H9 (cell line): ENCODE data around the gene MAN1A1. TPM values are rescaled to one million over a fixed set of nuclear protein-coding genes. Genes with fewer than 3 reads are reported as not detected.

Experiments
- DNase-seq: peaks from one replicate; pipeline ENCODE4 v3.0.0-alpha.2; 2017
- H2AFZ ChIP-seq: one replicate; pipeline ENCODE4 v1.6.1; 2013; ENCODE audit warnings: mild to moderate bottlenecking, low read length, control low read depth, moderate library complexity
- H2AK5ac ChIP-seq: 2 replicates; pipeline ENCODE4 v1.6.1; 2013; ENCODE audit warnings: low read length, control low read depth, mixed read lengths; ENCODE audit not compliant: insufficient read length
- H2BK120ac ChIP-seq: one replicate; pipeline ENCODE4 v1.6.1; 2013; ENCODE audit warnings: low read depth, mild to moderate bottlenecking, low read length, control low read depth, inconsistent platforms; ENCODE audit not compliant: poor library complexity, severe bottlenecking
- H2BK12ac ChIP-seq: 2 replicates; pipeline ENCODE4 v1.6.1; 2013; ENCODE audit warnings: low read length, control low read depth, mixed read lengths, low read depth; ENCODE audit not compliant: insufficient read length
- H2BK15ac ChIP-seq: 2 replicates; pipeline ENCODE4 v1.6.1; 2013; ENCODE audit warnings: low read depth, low read length, control low read depth
- H2BK20ac ChIP-seq: one replicate; pipeline ENCODE4 v1.6.1; 2013; ENCODE audit warnings: low read depth, mild to moderate bottlenecking, low read length, control low read depth, inconsistent platforms; ENCODE audit not compliant: poor library complexity, severe bottlenecking
- H2BK5ac ChIP-seq: 2 replicates; pipeline ENCODE4 v1.6.1; 2013; ENCODE audit warnings: low read length, control low read depth, mixed read lengths; ENCODE audit not compliant: insufficient read length
- H3K14ac ChIP-seq: 2 replicates; pipeline ENCODE4 v1.6.1; 2013; ENCODE audit warnings: low read length, control low read depth; ENCODE audit not compliant: insufficient read depth
- H3K18ac ChIP-seq: 2 replicates; pipeline ENCODE4 v1.6.1; 2013; ENCODE audit warnings: low read depth, mild to moderate bottlenecking, mixed read lengths, low read length, control low read depth; ENCODE audit not compliant: insufficient read length
- H3K23ac ChIP-seq: 2 replicates; pipeline ENCODE4 v1.6.1; 2013; ENCODE audit warnings: low read length, control low read depth, mixed read lengths, low read depth; ENCODE audit not compliant: insufficient read length
- H3K23me2 ChIP-seq: 2 replicates; pipeline ENCODE4 v1.6.1; 2013; ENCODE audit warnings: low read depth, mild to moderate bottlenecking, mixed read lengths, low read length, control low read depth; ENCODE audit not compliant: insufficient read length, poor library complexity, severe bottlenecking
- H3K27ac ChIP-seq: 2 replicates; pipeline ENCODE4 v1.5.1; 2013; ENCODE audit warnings: low read length, control low read depth, mixed read lengths, low read depth; ENCODE audit not compliant: insufficient read length
- H3K27me3 ChIP-seq: 2 replicates; pipeline ENCODE4 v1.6.1; 2013; ENCODE audit warnings: low read length, control low read depth, inconsistent platforms; ENCODE audit not compliant: insufficient read depth
- H3K4ac ChIP-seq: 2 replicates; pipeline ENCODE4 v1.6.1; 2013; ENCODE audit warnings: low read depth, mild to moderate bottlenecking, control low read depth, inconsistent platforms, low read length, moderate library complexity
- H3K4me1 ChIP-seq: 2 replicates; pipeline ENCODE4 v1.6.1; 2013; ENCODE audit warnings: low read length, control low read depth, inconsistent platforms; ENCODE audit not compliant: insufficient read depth
- H3K4me2 ChIP-seq: 2 replicates; pipeline ENCODE4 v1.6.1; 2013; ENCODE audit warnings: low read length, control low read depth, mixed read lengths; ENCODE audit not compliant: insufficient read length, insufficient read depth
- H3K56ac ChIP-seq: 2 replicates; pipeline ENCODE4 v1.6.1; 2013; ENCODE audit warnings: low read depth, mild to moderate bottlenecking, mixed read lengths, low read length, control low read depth; ENCODE audit not compliant: insufficient read length
- H3K79me1 ChIP-seq: 2 replicates; pipeline ENCODE4 v1.6.1; 2013; ENCODE audit warnings: low read depth, mild to moderate bottlenecking, moderate library complexity, low read length, control low read depth, inconsistent platforms; ENCODE audit not compliant: insufficient read depth, poor library complexity, severe bottlenecking
- H3K79me2 ChIP-seq: 2 replicates; pipeline ENCODE4 v1.6.1; 2013; ENCODE audit warnings: low read length, control low read depth, inconsistent platforms; ENCODE audit not compliant: insufficient read depth
- H3K9ac ChIP-seq: 2 replicates; pipeline ENCODE4 v1.6.1; 2013; ENCODE audit warnings: low read length, control low read depth, mixed read lengths; ENCODE audit not compliant: insufficient read length; ENCODE audit errors: extremely low read depth
- H3K9me3 ChIP-seq: one replicate; pipeline ENCODE4 v1.6.1; 2013; ENCODE audit warnings: low read depth, low read length, inconsistent platforms; ENCODE audit not compliant: control insufficient read depth
- H3T11ph ChIP-seq: one replicate; pipeline ENCODE4 v1.6.1; 2013; ENCODE audit warnings: mild to moderate bottlenecking, low read length, control low read depth, inconsistent platforms
- H4K20me1 ChIP-seq: one replicate; pipeline ENCODE4 v1.6.1; 2013; ENCODE audit not compliant: control insufficient read depth, insufficient read length, insufficient read depth
- H4K5ac ChIP-seq: 2 replicates; pipeline ENCODE4 v1.6.1; 2013; ENCODE audit warnings: low read depth, mild to moderate bottlenecking, mixed read lengths, low read length, control low read depth; ENCODE audit not compliant: insufficient read length
- H4K8ac ChIP-seq: replicated peaks from 2 replicates; pipeline ENCODE4 v1.6.1; 2013; ENCODE audit warnings: low read length, control low read depth, mixed read lengths, low read depth; ENCODE audit not compliant: insufficient read length
- H4K91ac ChIP-seq: 2 replicates; pipeline ENCODE4 v1.6.1; 2013; ENCODE audit warnings: low read depth, mild to moderate bottlenecking, moderate library complexity, mixed read lengths, low read length, control low read depth; ENCODE audit not compliant: insufficient read length
- H3K27ac Mint-ChIP-seq, 3 experiments: 2 replicates in 2 of 3; 3 replicates in 1 of 3; pipeline ENCODE4 v1.8.0; 2020 to 2021; ENCODE audit warnings: mixed read lengths in 3 of 3, mild to moderate bottlenecking in 1 of 3, moderate library complexity in 1 of 3
- H3K27me3 Mint-ChIP-seq: 2 replicates; pipeline ENCODE4 v1.8.0; 2021; ENCODE audit warnings: low read depth, mild to moderate bottlenecking, moderate library complexity, mixed read lengths
- H3K36me3 Mint-ChIP-seq, 3 experiments: 2 replicates in 2 of 3; 3 replicates in 1 of 3; pipeline ENCODE4 v1.8.0; 2020 to 2021; ENCODE audit warnings: low read depth in 3 of 3, mixed read lengths in 3 of 3; ENCODE audit not compliant: insufficient read depth in 1 of 3
- H3K4me1 Mint-ChIP-seq, 2 experiments: 2 replicates each; pipeline ENCODE4 v1.8.0; 2020; ENCODE audit warnings: mixed read lengths in 2 of 2
- H3K4me3 Mint-ChIP-seq, 2 experiments: 2 replicates in 1 of 2; 3 replicates in 1 of 2; pipeline ENCODE4 v1.8.0; 2020 to 2021; ENCODE audit warnings: mild to moderate bottlenecking in 2 of 2, mixed read lengths in 2 of 2, moderate library complexity in 1 of 2
- H3K9me3 Mint-ChIP-seq, 2 experiments: 2 replicates in 1 of 2; 3 replicates in 1 of 2; pipeline ENCODE4 v1.8.0; 2020; ENCODE audit warnings: mild to moderate bottlenecking in 2 of 2, mixed read lengths in 2 of 2, moderate library complexity in 1 of 2
- whole genome bisulfite sequencing: extraction: QIAGEN DNeasy Blood & Tissue Kit; methylation state at CpG from one replicate; pipeline ENCODE4 v1.1.7; 2013; ENCODE audit warnings: missing lambda C conversion rate, low lambda C conversion rate, mixed read lengths; ENCODE audit not compliant: insufficient read length; ENCODE audit errors: extremely low coverage; 5-methylcytosine and 5-hydroxymethylcytosine counted together
- total RNA-seq: library from RNA; stranded (reverse); gene quantifications from 2 replicates; pipeline ENCODE4 v1.2.1, GENCODE V29; 2021
- TF ChIP-seq, protein P1 (sequence below): fragments of 200-600 bp; sonication (generic); conservative IDR thresholded peaks from 3 replicates; pipeline ENCODE4 v1.8.0; 2021; ENCODE audit warnings: antibody characterized with exemption, mild to moderate bottlenecking

The MAN1A1 gene
- total RNA-seq, 1 experiment from 2014 or later: 1.6 TPM

DNA sequence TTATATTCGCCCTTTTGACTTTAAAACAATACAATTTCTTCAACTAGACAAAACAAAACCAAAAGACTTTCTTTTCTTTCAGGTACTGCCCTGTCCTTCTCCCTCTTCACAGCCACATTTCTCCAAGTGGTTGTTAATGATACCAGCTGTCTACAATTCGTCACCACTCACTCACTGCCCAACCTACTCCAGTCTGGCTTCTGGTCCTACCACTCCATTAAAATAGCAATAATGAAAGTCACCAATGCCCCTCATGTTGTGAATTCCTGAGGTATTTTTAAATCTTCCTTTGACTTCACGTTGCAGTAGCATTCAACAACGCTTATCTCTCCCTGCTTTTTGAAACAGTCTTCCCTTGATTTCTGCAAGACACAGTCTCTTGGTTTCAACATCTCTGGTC lies 11.6 kb upstream of the MAN1A1 start:
- no peak overlapping the region for H3K9ac ChIP-seq
- no peaks in the 10 kb centered on the region for H3K4me1 Mint-ChIP-seq
- WGBS: 100% methylated on average over 1 of the region's 4 CpGs

More for the DNA sequence above, 11.6 kb upstream of the MAN1A1 start:
- H2BK20ac ChIP-seq: no peak overlapping the region
- H3K4me1 ChIP-seq: no peaks in the 10 kb centered on the region
- H3K79me2 ChIP-seq: no peaks in the 10 kb centered on the region
- no peak overlapping the region for H3K27ac Mint-ChIP-seq
- H2AK5ac ChIP-seq: no peak overlapping the region
- no peak overlapping the region for H4K5ac ChIP-seq
- no peaks in the 10 kb centered on the region for H3K23me2 ChIP-seq
- no peak overlapping the region for H3K4me3 Mint-ChIP-seq
- H3K27me3 Mint-ChIP-seq: no peaks in the 10 kb centered on the region; the same call in 1 of the 2 replicates
- H2BK5ac ChIP-seq: no peak overlapping the region
- no peak overlapping the region for H3K4ac ChIP-seq
- H3K9me3 ChIP-seq: no peaks in the 10 kb centered on the region
- H3K18ac ChIP-seq: no peak overlapping the region
- no peaks in the 10 kb centered on the region for H4K20me1 ChIP-seq
- H2BK120ac ChIP-seq: no peak overlapping the region
- H3K27me3 ChIP-seq: no peaks in the 10 kb centered on the region
- no peak overlapping the region for H4K91ac ChIP-seq
- no peak overlapping the region for H2AFZ ChIP-seq
- no peak overlapping the region for H4K8ac ChIP-seq
- DNase-seq: no peak
- TF ChIP-seq, protein P1, sequence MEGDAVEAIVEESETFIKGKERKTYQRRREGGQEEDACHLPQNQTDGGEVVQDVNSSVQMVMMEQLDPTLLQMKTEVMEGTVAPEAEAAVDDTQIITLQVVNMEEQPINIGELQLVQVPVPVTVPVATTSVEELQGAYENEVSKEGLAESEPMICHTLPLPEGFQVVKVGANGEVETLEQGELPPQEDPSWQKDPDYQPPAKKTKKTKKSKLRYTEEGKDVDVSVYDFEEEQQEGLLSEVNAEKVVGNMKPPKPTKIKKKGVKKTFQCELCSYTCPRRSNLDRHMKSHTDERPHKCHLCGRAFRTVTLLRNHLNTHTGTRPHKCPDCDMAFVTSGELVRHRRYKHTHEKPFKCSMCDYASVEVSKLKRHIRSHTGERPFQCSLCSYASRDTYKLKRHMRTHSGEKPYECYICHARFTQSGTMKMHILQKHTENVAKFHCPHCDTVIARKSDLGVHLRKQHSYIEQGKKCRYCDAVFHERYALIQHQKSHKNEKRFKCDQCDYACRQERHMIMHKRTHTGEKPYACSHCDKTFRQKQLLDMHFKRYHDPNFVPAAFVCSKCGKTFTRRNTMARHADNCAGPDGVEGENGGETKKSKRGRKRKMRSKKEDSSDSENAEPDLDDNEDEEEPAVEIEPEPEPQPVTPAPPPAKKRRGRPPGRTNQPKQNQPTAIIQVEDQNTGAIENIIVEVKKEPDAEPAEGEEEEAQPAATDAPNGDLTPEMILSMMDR: no peak
- H2BK15ac ChIP-seq: no peak overlapping the region
- H3K56ac ChIP-seq: no peak overlapping the region
- no peaks in the 10 kb centered on the region for H3K79me1 ChIP-seq
- H3K4me2 ChIP-seq: no peak overlapping the region
- no peak overlapping the region for H2BK12ac ChIP-seq
- no peaks in the 10 kb centered on the region; a peak in 1 of 5 replicates for H3K9me3 Mint-ChIP-seq
- no peak overlapping the region for H3K23ac ChIP-seq
- H3K27ac ChIP-seq: no peak overlapping the region
- H3K36me3 Mint-ChIP-seq: no peaks in the 10 kb centered on the region
- H3T11ph ChIP-seq: no peak overlapping the region
- no peak overlapping the region for H3K14ac ChIP-seq
